ENCODE results near the gene SLC22A2.
"Not testable (repeated sequence)": the region's sequence is repeated elsewhere in the genome, so short reads cannot be mapped to it uniquely, and the experiment has no call there.

The SLC22A2 gene

DNA sequence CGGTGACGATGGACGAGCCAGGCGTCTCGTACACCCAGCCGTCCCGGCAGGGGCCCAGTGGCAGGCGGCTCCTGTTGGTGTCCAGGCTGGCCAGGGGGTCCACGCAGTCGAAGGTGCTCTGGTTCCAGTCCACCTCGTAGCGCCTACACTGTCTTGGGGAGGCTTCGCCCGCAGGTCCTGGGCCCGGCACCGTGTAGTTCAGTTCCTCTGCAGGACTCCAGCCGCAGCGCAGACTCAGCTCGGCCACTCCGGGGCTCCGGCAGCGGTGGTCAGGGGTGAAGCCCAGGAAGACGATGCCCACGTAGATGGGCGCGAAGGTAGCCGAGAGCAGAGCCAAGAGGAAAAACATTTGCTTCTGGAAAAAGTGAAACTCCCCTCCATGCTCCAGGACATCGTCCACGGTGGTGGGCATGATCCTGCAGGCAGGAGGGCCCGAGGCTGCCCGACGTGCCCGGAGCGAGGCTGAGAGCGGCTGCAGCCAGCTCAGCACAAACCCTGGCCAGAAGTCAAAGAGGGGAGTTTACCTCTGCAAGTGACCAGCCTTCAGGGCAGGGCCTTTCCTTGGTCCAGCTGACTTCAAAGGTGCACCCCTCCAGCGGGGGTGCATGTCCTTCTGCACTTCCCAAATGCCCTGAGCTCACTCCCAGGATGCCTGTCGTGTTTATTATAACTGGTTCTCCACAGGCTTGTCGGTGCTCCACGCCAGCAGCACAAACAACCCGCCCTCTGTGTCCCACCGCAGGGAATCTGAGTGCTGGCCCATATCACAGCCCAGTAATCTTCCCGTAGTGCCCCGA, at the start of gene SLC22A2:
SLC22A2 (minus strand) TSS at position 476 of the 797 bp plus-strand sequence; CDS start at position 412, 64 bp downstream.
- no peak for DNase-seq

DNA sequence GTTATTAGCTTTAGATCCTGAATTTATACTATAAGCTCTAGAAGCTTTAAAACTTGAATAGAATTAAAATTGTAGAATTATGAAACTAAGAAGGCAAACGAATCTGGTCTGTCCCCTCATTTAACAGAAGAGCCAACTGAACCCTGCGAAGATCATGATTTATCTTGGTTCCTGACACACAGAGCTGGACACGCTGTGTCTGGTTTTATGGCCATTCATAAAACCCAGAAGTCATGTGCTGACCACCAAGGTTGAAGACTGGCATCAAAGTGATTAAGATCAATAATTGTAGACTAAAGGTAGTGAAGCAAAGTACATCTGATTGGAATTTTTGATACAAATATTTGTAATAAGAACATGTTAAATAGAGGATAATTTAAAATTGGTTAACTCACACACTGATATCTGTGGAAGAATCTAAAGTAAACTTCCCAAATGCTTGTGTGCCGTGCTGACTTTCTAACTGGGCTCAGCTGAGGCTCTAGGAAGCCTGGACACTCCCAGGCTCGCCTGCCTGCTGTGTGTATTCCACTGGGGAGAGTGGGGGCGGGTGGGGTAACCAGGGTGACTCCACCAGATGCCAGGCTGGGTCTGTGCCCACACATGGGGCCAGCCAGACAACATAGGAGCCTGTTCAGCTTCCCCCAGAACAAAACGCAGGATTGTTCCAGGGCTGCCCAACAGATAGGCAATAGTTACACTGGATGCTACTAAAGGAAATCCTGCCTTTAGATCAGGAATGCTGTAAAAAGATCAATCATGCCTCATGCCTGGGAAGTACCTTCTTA, 47.5 kb upstream of the SLC22A2 start:
- DNase-seq = no peak

DNA sequence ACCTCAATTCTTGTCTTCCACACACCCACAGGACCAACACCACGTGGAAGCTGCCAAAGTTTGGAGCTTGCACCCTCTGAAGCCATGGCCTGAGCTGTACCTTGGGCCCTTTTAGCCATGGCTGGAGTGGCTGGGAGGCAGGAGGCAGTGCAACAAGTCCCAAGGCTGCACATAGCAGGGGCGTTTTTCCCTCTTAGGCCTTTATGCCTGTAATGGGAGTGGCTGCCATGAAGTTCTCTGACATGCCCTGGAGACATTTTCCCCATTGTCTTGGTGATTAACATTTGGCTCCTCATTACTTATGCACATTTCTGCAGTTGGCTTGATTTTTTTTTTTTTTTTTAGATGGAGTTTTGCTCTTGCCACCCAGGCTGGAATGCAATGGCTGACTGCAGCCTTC, 45.2 kb upstream of the SLC22A2 start:
- DNase-seq = no peak

DNA sequence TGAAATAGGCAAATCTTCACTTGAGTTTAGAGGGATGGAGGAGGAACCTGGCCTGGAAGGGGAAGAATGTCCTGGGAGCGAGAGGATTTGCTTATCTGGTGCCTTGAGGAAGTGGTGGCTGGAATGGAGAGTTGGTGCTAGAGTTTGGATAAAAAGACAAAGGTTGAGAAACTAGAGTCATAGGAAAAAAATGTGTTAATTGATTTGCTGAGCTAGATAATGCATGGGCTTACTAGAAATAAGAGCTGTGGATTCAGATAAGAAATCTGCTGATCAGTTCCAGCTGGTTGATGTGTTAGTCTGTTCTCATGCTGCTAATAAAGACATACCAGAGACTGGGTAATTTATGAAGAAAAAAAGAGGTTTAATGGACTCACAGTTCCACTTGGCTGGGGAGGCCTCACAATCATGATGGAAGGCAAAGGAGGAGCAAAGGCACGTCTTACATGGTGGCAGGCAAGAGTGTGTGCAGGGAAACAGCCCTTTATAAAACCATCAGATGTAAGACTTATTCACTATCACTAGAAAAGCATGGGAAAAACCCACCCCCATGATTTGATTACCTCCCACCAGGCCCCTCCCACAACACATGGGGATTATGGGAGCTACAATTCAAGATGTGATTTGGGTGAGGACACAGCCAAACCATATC, 43.9 kb upstream of the SLC22A2 start:
- DNase-seq = not testable (repeated sequence)

DNA sequence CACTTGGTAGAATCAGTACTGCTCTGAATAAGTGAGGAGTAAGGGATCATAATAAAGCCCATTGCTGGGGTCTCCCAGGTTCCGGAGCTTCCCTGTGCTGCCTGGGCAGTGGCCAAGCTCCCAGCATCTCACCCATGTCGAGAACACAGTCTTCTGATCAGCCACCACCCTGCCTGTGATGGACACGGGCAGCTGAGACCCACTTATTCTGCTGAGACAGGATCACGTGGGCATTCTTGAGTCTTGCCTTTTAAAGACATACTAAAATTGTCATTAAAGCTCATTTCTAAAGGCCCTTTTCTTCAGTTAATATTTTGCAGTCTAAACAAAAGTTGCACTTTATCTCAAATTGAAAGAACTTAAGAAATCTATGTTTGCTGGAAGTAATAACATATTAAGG, 42.7 kb upstream of the SLC22A2 start:
- no peak for DNase-seq

DNA sequence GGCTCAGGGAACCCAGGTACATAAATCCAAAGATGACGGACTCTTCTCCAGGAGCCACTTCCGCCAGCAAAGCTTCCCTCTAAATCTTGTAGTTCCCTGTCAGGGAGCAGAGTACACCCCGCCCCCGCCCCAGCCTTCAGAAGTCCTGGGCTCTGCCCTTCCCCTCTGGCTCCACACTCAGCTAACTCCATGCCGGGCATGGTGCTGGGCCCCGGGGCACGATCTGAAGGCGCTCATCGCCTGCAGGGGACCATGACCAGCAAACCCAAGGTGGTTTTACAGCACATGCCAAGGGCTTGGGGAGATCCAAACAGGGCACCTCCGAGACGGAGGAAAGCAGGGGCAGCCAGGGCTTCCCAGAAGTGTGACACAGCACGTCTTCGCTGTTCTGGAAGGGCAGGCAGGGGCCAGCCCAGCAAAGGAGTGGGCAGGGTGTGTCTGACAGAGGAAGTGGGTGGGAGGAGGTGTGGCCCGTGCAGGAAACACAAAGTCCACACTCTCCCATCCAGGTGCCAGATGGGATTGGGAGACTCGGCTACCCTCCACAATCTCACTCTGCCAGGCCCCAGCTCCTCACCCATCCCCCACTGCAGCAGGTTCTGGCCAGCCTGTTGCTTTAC, 41.6 kb upstream of the SLC22A2 start:
- no peak for DNase-seq

DNA sequence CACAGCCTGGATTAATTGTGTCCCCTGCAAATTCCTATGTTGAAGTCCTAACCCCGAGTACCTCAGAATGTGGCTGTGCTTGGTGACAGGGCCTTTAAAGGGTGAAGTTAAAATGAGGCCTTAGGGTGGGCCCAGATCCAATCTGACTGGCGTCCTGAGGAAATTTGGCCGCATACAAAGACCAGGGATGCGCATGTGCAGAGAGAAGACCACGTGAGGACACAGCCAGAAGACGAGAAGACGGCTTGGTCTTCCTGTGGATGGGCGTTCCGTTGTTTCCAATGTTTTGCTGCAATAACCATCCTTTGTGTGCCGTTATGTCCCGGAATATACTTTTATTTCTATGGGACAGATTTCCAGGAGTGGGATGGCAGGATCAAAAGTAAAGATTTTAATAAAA, 40.9 kb upstream of the SLC22A2 start:
- no peak for DNase-seq

DNA sequence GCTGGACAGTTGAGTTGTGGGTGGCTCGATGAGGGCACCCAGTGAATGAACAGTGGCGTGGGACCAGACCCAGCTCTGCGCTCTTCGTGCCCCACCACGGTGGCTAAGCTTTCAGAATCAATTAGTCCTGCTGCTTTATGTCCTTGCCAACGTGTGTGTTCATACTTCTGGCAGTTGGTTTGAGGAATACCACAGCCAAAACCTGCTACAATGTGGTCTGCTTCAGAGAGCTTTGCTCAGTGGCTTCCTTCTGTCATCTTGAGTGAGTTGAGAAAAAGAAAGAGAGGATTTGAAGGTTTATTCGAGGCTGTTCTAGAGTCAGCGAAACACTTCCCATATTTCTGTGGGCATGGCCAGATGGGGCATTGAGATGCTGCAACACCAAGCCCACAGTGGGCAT, 39.5 kb upstream of the SLC22A2 start:
- no peak for DNase-seq

DNA sequence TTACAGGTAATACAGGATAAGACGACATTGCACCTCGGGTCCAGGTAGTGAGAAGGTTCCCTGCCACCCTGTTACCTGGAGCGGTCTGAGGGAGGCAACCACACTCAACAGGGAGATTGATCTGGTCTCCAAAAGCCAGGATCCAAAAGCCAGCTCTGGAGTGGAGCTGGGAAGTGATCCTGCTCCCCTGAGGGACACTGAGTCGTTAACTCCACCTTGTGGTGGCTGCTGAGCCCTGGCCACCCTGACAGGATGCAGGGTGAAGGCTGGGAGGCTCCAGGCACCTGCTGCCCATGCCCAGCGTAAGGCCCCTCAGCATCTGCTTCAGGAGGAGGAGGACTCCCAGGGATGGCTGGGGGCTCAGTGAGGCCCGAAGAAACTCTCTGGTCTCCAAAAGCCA, 38.7 kb upstream of the SLC22A2 start:
- no peak for DNase-seq

DNA sequence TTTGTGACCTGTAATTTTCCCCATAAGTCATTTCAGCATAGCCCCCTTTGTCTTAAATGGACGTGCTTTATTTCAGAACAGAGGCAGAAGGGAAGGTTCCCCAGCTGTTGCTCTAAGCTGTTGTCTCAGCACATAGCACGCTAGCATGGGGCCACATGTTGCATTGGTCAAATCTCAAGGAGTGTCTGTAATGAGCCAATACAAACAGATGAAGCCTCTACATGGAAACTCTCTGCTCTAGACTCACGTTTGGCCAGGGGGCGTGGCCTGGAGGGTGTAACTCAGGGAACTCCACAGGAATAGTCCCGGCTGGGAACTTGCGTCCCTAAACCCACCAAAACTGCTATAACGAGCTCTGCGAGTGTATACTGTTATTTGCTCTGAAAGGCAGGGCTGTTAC, 35.2 kb upstream of the SLC22A2 start:
- no peak for DNase-seq

DNA sequence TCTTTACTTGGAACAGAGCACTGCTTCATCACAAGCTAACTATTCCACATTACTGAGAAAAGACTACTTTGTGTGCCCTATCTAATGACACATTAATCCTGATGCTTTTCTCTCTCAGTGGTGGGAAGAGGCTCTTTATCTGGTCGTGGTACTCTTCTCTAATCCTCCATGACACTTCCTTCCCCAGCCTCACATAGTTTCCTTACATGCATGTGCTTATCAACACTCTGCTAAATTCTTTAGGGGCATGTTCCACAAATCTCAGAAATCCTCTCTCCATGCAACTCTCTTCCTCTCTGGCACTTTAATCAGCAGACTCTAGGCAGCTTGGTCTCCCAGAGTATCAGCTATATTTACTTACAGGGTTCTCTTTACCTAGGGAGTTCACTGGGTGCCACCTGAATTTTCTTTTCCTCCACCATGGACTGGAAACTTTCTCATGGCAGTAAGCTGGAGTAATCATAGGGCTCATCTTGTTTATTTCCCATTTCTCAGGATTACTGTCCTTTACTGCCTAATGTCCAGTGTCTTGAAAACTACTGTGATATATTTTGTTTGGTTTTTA, 27.0 kb upstream of the SLC22A2 start:
- no peak for DNase-seq

DNA sequence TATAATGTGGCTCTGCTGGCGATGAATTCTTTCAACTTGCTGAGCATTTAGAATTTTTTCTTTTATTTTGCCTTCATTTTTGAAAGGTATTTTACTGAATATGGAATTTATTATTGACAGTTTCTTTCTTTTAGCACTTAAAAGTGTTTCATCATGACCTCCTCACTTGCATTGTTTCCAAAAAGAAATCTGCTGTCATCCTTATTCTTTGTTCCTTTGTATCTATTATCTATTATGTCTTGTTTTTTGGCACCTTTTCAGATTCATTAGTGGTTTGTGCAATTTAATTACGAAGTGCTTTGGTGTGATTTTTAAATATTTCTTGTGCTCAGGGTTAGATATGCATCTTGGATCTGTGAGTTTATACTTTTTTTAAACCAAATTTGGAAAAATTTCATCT, 26.0 kb upstream of the SLC22A2 start:
- no peak for DNase-seq

DNA sequence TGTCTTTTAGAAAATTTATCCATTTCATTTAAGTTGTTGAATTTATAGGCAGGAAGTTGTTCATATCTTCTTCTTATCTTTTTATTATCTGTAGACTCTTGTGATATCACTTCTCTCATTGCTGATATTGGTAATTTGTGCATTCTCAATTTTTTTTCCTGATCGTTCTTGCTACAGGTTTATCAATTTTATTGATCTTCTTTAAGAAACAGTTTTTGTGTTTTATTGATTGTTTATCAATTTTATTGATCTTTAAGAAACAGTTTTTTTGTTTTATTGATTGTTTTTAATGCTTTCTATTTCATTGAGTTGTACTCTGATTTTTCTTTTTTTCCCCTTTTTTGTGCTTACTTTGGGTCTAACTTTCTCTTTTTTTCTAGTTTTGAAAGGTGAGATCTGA, 23.8 kb upstream of the SLC22A2 start:
- DNase-seq = no peak

DNA sequence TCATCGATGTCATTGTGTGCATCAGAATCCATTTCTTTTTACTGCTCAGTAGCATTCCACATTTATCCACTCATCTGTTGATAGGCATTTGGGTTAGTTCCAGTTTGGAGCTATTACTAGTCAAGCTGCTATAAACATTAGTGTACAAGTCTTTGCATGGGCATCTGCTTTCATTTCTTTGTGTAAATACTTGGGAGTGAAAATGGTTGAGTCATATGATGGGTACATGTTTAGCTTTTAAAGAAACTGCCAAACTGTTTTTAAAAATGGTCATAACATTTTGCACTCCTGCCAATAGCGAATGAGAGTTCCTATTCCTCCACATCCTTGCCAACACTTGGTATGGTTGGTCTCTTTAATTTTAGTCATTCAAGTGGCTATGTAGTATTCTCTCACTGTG, 21.2 kb upstream of the SLC22A2 start:
- DNase-seq = no peak

DNA sequence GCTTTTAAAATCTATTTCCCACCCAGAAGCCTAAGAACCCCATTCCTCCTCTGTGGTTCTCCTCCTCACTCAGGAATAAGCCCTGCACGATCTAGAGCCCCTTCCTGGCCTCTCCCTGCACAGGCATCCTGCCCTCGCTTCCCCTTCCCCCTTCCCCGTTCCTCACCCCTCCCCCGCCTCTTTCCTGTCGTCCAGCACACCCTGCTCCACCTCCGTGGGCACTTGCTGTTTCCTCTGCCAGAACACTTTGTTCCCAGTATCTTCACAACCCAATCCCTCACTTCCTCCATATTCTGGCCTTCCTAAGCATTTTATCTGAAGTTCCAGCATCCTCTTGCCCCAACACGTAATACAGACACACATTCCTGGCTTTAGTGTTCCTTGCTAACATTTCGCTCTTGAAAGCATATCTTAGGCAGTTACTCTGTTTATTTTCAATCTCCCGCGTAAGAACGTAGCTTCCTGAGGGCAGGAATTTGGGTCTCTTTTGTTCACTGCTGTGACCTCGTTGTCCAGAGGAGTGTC, 20.2 kb upstream of the SLC22A2 start:
- no peak for DNase-seq

DNA sequence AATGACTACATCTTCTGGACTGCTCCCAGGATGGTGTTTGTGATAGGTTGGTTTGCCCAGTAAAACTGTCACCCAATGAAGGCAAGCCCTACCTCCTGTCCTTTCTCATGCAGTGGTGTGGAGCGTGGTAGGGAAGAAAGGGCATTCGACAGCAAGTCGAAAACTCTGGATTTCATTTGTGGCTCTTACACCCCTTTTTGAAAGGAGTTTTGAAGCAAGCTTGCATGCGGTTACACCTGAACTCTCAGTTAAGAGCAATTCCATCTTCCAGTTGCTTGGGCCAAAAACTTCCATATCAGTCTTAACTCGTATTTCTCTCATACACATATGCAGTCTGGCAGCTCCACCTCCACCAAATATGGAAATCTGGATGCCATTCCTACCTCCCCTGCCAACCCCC, 19.7 kb upstream of the SLC22A2 start:
- no peak for DNase-seq

DNA sequence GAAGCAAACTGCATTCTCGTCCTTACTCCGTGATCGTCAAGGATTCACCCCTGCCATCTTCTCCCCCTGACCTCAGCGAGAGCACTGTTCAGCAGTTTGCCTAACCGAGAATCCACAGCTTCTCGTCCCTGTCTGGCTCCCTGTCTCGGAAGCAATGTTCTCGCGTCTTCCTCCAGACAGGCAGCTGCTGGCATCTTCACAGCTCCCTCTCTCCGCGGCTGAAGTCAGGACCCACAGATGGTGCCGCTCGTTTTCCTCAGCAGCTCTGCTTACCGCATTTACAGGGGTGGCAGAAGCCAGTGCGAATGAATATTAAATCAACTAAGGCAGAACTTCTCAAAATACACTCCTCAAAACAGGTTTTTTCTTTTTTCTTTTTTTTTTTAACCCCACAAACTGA, 18.9 kb upstream of the SLC22A2 start:
- DNase-seq = no peak

DNA sequence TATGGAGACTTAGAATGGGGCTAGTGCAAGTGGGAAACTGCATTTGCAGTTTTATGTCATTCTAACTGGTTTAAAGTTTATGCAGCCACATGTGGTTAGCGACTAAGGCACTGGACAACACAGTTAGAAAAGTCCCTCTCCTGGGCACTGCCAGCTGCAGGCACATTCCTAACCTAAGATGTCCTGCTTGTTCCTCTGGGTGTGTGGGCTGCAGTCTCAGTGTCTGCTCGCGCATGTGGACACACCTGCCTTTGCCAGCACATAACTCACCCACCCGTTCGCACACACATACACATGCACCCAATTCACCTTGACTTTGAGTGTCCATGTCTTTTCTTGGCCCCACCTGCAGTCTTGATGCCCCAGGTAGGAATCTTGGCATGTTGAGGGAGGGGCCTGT, 18.5 kb upstream of the SLC22A2 start:
- DNase-seq = no peak

DNA sequence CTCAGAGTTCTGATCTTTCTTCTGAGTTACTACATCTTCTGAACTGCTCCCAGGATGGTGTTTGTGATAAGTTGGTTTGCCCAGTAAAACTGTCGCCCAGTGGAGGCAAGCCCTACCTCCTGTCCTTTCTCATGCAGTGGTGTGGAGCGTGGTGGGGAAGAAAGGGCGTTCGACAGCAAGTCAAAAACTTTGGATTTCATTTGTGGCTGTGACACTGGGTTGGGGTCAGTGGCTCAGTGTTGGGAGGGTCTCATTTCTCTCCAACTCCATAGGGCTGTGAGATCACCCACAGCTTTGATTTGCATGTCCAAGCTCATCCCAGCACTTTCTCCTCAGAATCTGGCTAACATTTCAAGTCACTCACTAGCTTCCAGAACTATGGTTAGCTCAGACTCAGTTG, 17.5 kb upstream of the SLC22A2 start:
- no peak for DNase-seq

DNA sequence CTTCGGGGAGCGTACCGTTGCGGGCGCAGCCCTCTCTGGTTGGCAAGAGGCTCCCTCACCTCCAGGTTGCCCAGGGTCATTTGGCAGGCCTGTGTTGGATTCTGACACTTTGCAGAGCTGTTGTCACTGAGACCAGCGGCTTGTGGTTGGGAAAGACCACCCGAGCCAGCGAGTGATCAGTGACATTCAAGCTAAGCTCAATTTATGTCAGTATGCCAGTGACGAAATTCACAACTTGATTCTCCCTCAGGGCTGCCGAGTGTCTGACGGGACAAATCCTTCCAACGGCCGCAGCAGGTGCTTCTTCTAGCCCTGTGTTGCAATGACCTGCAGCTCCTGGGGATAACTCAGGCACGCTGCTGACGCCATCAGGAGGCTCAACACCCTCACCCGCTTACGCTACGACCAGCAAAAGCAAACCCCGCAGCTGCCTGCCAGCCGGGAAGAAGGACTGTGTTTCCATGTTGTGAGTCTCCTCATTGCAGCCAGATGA, 16.9 kb upstream of the SLC22A2 start:
- DNase-seq = no peak

DNA sequence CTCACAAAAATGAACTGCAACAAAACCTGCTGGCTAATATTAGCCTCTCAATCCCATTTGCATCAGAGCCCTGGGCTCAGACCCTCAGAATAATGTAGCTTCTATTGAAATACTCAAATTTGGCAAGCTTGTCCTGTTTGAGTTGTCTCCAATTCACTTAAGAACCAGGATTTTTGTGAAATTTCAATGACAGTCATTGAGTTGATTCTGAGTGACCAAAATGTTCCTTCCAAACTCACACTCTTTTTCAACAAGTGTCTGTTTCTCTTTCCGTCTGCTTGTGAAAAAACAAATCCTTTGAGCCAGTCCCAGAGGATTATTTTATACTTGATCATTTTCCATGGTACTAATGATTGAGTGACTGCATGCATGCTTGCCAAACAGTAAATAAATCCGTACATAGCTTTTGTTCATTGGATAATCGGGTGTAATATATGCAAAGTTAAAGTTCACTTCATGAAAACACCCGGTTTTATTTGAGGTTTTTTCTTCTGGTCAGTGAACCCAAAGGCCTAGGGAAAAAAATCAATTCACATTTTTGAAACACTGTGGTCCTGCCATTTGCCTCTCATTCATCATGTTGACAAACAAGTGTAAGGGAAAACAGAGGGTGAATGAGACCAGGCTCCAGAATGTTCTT, 16.4 kb upstream of the SLC22A2 start:
- DNase-seq = no peak

DNA sequence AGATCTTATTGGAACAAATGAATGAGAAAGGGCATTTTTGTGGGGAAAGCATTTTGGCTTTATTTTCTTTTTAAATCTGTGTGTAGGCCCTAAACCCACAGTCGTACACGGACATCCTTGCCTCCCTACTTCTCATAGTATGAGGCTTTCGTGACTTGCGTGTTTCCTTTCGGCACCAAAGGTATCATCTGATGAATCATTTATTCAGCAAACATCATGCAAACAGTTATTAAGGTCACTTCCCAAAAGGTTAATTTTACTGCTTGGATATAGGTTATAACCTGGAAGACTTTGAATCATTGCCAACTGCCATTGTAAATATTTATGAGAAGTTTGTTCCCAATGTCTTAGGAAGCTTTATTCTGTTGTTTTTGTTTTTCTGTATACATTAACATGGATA, 15.1 kb upstream of the SLC22A2 start:
- no peak for DNase-seq

Data from NCI-H2171 treated with DMSO at 0.1 percent for 48 hours (cell line).